Ammon's horn (tissue), 1 donor: ENCODE measurements around the gene CYP2C19.
"Not testable (repeated sequence)": the region's sequence is repeated elsewhere in the genome, so short reads cannot be mapped to it uniquely, and the experiment has no call there.

ENCODE experiments used
- DNase-seq: peaks from one replicate; pipeline ENCODE4 v3.0.0-alpha.2; 2016; ENCODE audit warnings: low spot score

Gene CYP2C19

GRCh38 chr10:94762393-94762792 lies at the start of gene CYP2C19:
Gene CYP2C19, plus strand, starts transcription at chr10:94762681. Its CDS starts 25 bp downstream, at chr10:94762706.
- DNase-seq = no peak

DNA sequence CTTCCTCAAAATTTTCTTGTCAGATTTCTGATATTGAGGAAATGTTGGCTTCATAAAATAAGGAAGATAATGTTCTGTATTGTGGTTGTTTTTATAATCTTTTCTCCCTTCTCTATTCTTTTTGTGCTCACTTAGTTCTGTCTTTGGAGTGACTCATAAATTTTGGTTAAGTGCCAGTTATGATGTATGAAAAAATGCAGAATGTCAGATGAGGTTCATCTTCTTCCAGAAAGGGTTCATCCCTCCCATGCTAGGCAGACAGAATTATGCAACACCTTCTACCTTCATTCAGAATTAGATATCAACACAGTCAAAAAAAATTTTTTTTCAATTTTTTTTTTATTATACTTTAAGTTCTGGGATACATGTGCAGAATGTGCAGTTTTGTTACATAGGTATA lies 36.6 kb upstream of the CYP2C19 start:
- DNase-seq = no peak

DNA sequence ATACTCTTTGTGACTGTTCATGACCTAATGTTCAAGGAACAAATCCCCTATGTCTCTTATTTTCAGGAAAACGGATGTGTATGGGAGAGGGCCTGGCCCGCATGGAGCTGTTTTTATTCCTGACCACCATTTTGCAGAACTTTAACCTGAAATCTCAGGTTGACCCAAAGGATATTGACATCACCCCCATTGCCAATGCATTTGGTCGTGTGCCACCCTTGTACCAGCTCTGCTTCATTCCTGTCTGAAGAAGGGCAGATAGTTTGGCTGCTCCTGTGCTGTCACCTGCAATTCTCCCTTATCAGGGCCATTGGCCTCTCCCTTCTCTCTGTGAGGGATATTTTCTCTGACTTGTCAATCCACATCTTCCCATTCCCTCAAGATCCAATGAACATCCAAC lies 27.3 kb upstream of the CYP2C19 start:
- no peak for DNase-seq

GRCh38 chr10:94738588-94738987 lies 23.9 kb upstream of the CYP2C19 start:
- no peak for DNase-seq

DNA sequence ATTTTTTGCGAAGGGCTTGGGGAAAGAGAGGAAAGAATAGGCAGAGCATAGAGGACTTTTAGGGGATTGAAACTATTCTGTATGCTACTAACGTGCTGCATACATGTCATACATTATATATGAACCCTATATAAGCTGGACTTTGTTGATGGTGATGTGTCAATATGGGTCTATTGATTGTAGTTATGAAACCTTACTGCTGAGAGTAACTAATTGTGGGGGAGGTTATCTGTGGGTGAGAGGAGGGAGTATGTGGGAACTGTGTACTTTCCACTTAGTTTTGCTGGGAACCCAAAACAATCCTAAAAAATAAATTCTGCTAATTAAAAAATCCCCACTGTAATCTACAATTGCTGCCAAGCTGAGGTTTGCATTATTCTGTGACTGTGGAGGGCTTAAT lies 15.3 kb upstream of the CYP2C19 start:
- DNase-seq = no peak

DNA sequence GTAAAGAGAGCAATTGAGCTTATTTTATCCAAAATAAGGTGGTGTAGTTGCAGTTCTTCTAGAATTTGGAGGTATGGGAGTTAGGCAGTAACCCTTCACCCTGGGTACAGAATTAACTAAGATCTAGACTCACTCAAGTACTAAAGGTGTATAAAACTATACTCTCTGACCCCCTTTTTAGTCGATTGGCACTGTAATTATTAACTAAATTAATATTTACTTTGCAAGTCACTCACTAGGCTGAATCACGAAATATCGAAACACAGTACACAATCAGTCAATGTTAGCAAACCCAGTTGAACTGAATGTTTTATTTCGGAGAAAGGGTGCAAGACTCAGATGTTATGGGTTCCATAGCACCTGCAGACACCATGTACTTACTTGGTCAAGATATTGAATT lies 14.6 kb upstream of the CYP2C19 start:
- no peak for DNase-seq

DNA sequence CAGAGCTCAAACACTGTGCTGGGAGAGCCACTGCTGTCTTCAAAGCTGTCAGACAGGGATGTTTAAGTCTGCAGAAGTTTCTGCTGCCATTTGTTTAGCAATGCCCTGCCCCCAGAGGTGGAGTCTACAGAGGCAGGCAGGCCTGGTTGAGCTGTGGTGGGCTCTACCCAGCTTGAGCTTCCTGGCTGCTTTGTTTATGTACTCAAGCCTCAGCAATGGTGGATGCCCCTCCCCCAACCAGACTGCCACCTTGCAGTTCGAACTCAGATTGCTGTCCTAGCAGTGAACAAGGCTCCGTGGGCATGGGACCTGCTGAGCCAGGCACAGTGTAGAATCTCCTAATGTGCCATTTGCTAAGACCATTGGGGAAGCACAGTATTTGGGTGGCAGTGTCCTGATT lies 4.6 kb upstream of the CYP2C19 start:
- no peak for DNase-seq

GRCh38 chr10:94760586-94761178 lies 1.8 kb upstream of the CYP2C19 start:
- DNase-seq = no peak

GRCh38 chr10:94775425-94775824 lies 12.9 kb downstream of the CYP2C19 start:
- not testable (repeated sequence) for DNase-seq

- DNase-seq = no peak
These were observed 15.5 kb downstream of the CYP2C19 start for GRCh38 chr10:94777886-94778458.

DNA sequence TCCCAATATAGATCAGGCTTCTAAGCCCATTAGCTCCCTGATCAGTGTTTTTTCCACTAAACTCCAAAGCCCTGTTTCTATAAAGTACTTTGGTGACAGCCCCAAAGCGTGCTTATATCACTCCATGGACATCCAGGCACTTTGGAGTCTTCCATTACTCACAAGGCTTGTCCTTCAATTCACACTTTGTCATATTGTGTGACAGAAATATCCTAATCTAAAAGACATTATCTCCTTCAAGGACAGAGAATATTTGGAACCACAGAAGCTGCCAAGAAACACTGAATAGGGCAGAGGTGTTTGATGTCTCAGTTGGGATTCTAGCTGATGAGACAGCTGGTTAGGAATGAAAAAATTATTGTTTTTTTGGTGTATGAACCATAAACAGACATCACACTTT lies 18.4 kb downstream of the CYP2C19 start:
- DNase-seq = no peak

GRCh38 chr10:94784256-94784655 lies 21.8 kb downstream of the CYP2C19 start:
- DNase-seq = no peak

- no peak for DNase-seq
These were observed 22.7 kb downstream of the CYP2C19 start for GRCh38 chr10:94785211-94785610.

DNA sequence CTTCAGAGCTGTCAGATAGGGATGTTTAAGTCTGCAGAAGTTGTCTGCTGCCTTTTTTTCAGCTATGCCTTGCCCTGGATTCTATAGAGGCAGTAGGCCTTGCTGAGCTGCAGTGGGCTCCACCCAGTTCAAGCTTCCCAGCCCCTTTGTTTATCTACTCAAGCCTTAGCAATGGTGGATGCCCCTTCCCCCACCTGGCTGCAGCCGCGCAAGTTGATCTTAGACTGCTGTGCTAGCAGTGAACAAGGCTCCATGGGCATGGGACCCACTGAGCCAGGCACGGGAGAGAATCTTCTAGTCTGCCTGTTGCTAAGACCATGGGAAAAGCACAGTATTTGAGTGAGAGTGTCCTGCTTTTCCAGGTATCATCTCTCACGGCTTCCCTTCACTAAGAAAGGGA lies 38.1 kb downstream of the CYP2C19 start:
- not testable (repeated sequence) for DNase-seq

GRCh38 chr10:94803307-94803706 lies 40.8 kb downstream of the CYP2C19 start:
- DNase-seq = no peak

DNA sequence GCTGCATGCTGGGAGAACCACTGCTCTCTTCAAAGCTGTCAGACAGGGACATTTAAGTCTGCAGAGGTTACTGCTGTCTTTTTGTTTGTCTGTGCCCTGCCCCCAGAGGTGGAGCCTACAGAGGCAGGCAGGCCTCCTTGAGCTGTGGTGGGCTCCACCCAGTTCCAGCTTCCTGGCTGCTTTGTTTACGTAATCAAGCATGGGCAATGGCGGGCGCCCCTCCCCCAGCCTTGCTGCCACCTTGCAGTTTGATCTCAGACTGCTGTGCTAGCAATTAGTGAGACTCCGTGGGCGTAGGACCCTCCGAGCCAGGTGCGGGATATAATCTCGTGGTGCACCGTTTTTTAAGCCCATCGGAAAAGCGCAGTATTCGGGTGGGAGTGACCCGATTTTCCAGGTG lies 67.5 kb downstream of the CYP2C19 start:
- DNase-seq = not testable (repeated sequence)

- DNase-seq = no peak
These were observed 83.7 kb downstream of the CYP2C19 start for GRCh38 chr10:94846204-94846603.

GRCh38 chr10:94850766-94851165 lies 88.3 kb downstream of the CYP2C19 start:
- DNase-seq = no peak

DNA sequence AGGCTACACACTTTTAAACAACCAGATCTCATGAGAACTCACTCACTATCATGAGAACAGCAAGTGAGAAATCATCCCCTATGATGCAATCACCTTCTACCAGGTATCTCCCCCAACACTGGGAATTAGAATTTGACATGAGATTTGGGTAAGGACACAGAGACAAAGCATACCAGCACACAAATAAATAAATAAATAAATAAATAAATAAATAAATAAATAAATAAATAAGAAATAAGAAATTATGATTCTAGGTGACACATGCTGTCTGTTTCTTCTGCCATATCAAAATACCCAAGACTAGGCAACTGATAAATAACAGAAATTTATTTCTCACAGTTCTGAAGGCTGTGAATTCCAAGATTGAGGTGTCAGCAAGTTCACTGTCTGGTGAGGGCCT lies 88.8 kb downstream of the CYP2C19 start:
- no peak for DNase-seq

GRCh38 chr10:94852438-94852837 lies 90.0 kb downstream of the CYP2C19 start:
- DNase-seq = no peak

GRCh38 chr10:94853065-94853464 lies 90.6 kb downstream of the CYP2C19 start:
- no peak for DNase-seq

DNA sequence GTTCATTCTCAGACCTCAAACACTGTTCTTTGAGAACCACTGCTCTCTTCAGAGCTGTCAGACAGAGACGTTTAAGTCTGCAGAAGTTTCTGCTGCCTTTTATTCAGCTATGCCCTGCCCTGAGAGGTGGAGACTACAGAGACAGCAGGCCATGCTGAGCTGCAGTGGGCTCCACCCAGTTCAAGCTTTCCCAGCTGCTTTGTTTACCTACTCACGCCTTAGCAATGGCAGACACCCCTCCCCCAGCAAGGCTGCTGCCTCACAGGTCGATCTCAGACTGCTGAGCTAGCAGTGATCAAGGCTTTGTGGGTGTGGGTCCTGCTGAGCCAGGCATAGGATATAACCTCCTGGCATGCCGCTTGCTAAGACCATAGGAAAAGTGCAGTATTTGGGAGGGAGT lies 95.5 kb downstream of the CYP2C19 start:
- DNase-seq = no peak

GRCh38 chr10:94859086-94859485 lies 96.6 kb downstream of the CYP2C19 start:
- DNase-seq = no peak

- DNase-seq = no peak
These were observed 116.2 kb downstream of the CYP2C19 start for GRCh38 chr10:94878649-94879048.
